ENCODE results near the gene HARBI1.

Gene HARBI1

GRCh38 chr11:46661836-46662235 lies 44.8 kb upstream of the HARBI1 start:
- DNase-seq = no peak
- Histone ChIP-seq H3K9me3 (ENCODE audit: insufficient read depth, low read length, severe bottlenecking) (no peaks in the 10 kb centered on the region), H3K36me3 (ENCODE audit: insufficient read depth, low read length) (peaks cover 89% of the 10 kb centered on the region), H2AFZ (ENCODE audit: low read depth, low read length) (no peak overlapping the region), H3K9ac (ENCODE audit: low read depth, low read length) (no peak overlapping the region), H3K4me3 (ENCODE audit: low read depth in 1 of 2, low read length in 2 of 2) (no peak overlapping the region), H3K4me2 (ENCODE audit: insufficient read depth, low read length) (no peak overlapping the region), H3K27ac (ENCODE audit: low read length) (no peak overlapping the region), H4K20me1 (ENCODE audit: insufficient read depth, low read length) (no peaks in the 10 kb centered on the region), H3K27me3 (ENCODE audit: insufficient read depth, low read length, poor library complexity) (no peaks in the 10 kb centered on the region), H3K79me2 (ENCODE audit: insufficient read depth, low read length) (no peaks in the 10 kb centered on the region), H3K4me1 (ENCODE audit: insufficient read depth, low read length) (no peaks in the 10 kb centered on the region)
- ATAC-seq (ENCODE audit: insufficient read depth, low read depth) = no peak
- TF ChIP-seq EZH2 (IDR thresholded peaks at IDR 0.05; ENCODE audit: borderline replicate concordance, low read depth, low read length, severe bottlenecking) = no peak
- TF ChIP-seq CTCF (IDR thresholded peaks at IDR 0.05; ENCODE audit: borderline replicate concordance, extremely low read depth, low read length, poor library complexity, severe bottlenecking) = no peak

- peaks cover 84% of the 10 kb centered on the region for H3K36me3 ChIP-seq (ENCODE audit: insufficient read depth, low read length)
- no peaks in the 10 kb centered on the region for H3K4me1 ChIP-seq (ENCODE audit: insufficient read depth, low read length)
- no peak for TF ChIP-seq EZH2 (IDR thresholded peaks at IDR 0.05; ENCODE audit: borderline replicate concordance, low read depth, low read length, severe bottlenecking)
- no peak for TF ChIP-seq CTCF (IDR thresholded peaks at IDR 0.05; ENCODE audit: borderline replicate concordance, extremely low read depth, low read length, poor library complexity, severe bottlenecking)
- H3K9ac ChIP-seq (ENCODE audit: low read depth, low read length) = no peak overlapping the region
- peak; percentile 65 for ATAC-seq (ENCODE audit: insufficient read depth, low read depth)
- no peak overlapping the region for H3K4me3 ChIP-seq (ENCODE audit: low read depth in 1 of 2, low read length in 2 of 2)
- H3K4me2 ChIP-seq (ENCODE audit: insufficient read depth, low read length) = no peak overlapping the region
- H3K79me2 ChIP-seq (ENCODE audit: insufficient read depth, low read length) = no peaks in the 10 kb centered on the region
- H3K27ac ChIP-seq (ENCODE audit: low read length) = 0 out of 2 replicates have a peak overlapping the region, but pooled peaks have one; percentile 6
- DNase-seq = peak; percentile 32
- H3K9me3 ChIP-seq (ENCODE audit: insufficient read depth, low read length, severe bottlenecking) = no peaks in the 10 kb centered on the region
- H2AFZ ChIP-seq (ENCODE audit: low read depth, low read length) = no peak overlapping the region
- H3K27me3 ChIP-seq (ENCODE audit: insufficient read depth, low read length, poor library complexity) = no peaks in the 10 kb centered on the region
- H4K20me1 ChIP-seq (ENCODE audit: insufficient read depth, low read length) = no peaks in the 10 kb centered on the region
Measured at GRCh38 chr11:46659908-46660307, 42.9 kb upstream of the HARBI1 start.

- H3K9me3 ChIP-seq (ENCODE audit: insufficient read depth, low read length, severe bottlenecking) = no peaks in the 10 kb centered on the region
- no peak overlapping the region for H3K4me3 ChIP-seq (ENCODE audit: low read depth in 1 of 2, low read length in 2 of 2)
- no peaks in the 10 kb centered on the region for H3K79me2 ChIP-seq (ENCODE audit: insufficient read depth, low read length)
- H3K27me3 ChIP-seq (ENCODE audit: insufficient read depth, low read length, poor library complexity) = no peaks in the 10 kb centered on the region
- TF ChIP-seq CTCF (IDR thresholded peaks at IDR 0.05; ENCODE audit: borderline replicate concordance, extremely low read depth, low read length, poor library complexity, severe bottlenecking) (no peak), EZH2 (IDR thresholded peaks at IDR 0.05; ENCODE audit: borderline replicate concordance, low read depth, low read length, severe bottlenecking) (no peak)
- no peak overlapping the region for H3K27ac ChIP-seq (ENCODE audit: low read length)
- H2AFZ ChIP-seq (ENCODE audit: low read depth, low read length) = no peak overlapping the region
- H3K4me1 ChIP-seq (ENCODE audit: insufficient read depth, low read length) = no peaks in the 10 kb centered on the region
- no peak overlapping the region for H3K4me2 ChIP-seq (ENCODE audit: insufficient read depth, low read length)
- no peaks in the 10 kb centered on the region for H4K20me1 ChIP-seq (ENCODE audit: insufficient read depth, low read length)
- no peak for DNase-seq
- ATAC-seq (ENCODE audit: insufficient read depth, low read depth) = no peak
- peaks cover 77% of the 10 kb centered on the region for H3K36me3 ChIP-seq (ENCODE audit: insufficient read depth, low read length)
- no peak overlapping the region for H3K9ac ChIP-seq (ENCODE audit: low read depth, low read length)
Measured at GRCh38 chr11:46658259-46658658, 41.2 kb upstream of the HARBI1 start.

- no peaks in the 10 kb centered on the region for H3K27me3 ChIP-seq (ENCODE audit: insufficient read depth, low read length, poor library complexity)
- H3K79me2 ChIP-seq (ENCODE audit: insufficient read depth, low read length) = no peaks in the 10 kb centered on the region
- H3K9me3 ChIP-seq (ENCODE audit: insufficient read depth, low read length, severe bottlenecking) = no peaks in the 10 kb centered on the region
- TF ChIP-seq EZH2 (IDR thresholded peaks at IDR 0.05; ENCODE audit: borderline replicate concordance, low read depth, low read length, severe bottlenecking) (no peak), CTCF (IDR thresholded peaks at IDR 0.05; ENCODE audit: borderline replicate concordance, extremely low read depth, low read length, poor library complexity, severe bottlenecking) (no peak)
- ATAC-seq (ENCODE audit: insufficient read depth, low read depth) (no peak), DNase-seq (no peak)
- H3K4me2 ChIP-seq (ENCODE audit: insufficient read depth, low read length) = no peak overlapping the region
- H3K36me3 ChIP-seq (ENCODE audit: insufficient read depth, low read length) = peaks cover 80% of the 10 kb centered on the region
- H4K20me1 ChIP-seq (ENCODE audit: insufficient read depth, low read length) = no peaks in the 10 kb centered on the region
- H3K4me1 ChIP-seq (ENCODE audit: insufficient read depth, low read length) = no peaks in the 10 kb centered on the region
- no peak overlapping the region for H3K4me3 ChIP-seq (ENCODE audit: low read depth in 1 of 2, low read length in 2 of 2)
- H2AFZ ChIP-seq (ENCODE audit: low read depth, low read length) = no peak overlapping the region
- no peak overlapping the region for H3K9ac ChIP-seq (ENCODE audit: low read depth, low read length)
- no peak overlapping the region for H3K27ac ChIP-seq (ENCODE audit: low read length)
Measured at GRCh38 chr11:46657186-46657585, 40.2 kb upstream of the HARBI1 start.
